ENCODE data around the gene PYROXD2. TPM values are rescaled to one million over a fixed set of nuclear protein-coding genes. Genes with fewer than 3 reads are reported as not detected.

Gene PYROXD2
- total and polyA plus RNA-seq, 2 of the 13 experiments (the other 11 are each of a cell fraction or from before 2014, with no cell fraction given), result 2.0 to 6.2 TPM

DNA sequence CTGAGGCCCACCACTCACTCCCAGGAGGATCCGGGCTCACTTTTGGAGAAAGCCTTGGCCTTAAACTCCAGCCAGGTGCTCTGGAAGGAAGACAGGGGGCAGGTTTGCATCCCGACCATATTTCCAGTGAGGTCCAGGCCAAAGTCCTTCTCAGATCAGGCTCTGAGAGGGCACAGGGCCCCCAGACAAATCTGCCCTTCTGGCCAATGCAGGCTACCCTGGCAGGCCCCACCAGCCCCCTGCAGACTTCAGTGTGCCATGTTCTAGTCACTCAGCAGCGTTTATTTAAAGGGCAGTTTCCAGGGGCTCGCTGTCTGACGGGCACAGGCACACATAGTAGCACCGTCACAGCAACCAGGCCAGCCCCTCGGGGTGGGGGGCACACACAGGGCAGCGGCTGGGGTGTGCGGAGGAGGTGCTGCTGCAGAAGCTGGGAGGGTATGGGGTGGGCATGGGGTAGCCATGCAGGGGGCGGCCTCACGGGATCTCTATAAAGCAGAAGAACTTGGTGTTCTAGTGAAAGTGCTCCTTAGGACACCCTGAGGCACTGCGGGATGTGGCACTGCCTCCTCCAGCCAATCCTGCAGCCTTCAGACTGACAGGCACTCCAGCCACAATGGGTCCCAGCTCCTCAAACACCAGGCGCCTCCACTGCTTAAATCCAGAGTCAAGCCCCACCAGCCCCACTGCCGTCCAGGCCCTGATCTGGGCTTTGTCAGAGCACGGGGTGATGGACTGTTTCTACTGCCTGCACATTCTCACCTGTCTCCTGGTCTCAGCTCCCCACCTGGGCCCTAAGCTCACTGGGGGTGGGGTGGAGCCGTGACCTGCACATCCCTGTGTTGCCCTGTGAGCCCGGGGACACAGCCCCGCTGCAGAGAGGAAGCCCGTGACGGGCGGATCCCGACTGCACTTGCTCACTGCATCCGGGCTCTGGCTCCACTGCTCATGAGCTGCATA lies 9.6 kb upstream of the PYROXD2 start:
- TF ChIP-seq HNRNPL (IDR thresholded peaks at IDR 0.05; ENCODE audit: low read depth, low read length) (peak; percentile 82), HNF4A (CRISPR knock-in tag; IDR thresholded peaks at IDR 0.05) (peak; percentile 45; the same call in 1 of the 2 replicates), HNF4G (IDR thresholded peaks at IDR 0.05; ENCODE audit: borderline replicate concordance, low read depth, low read length) (peak; percentile 34; the same call in 1 of the 2 replicates), HNF4G (CRISPR knock-in tag; IDR thresholded peaks at IDR 0.05; ENCODE audit: borderline replicate concordance, low read depth) (no peak)
- TF ChIP-seq, protein P1, sequence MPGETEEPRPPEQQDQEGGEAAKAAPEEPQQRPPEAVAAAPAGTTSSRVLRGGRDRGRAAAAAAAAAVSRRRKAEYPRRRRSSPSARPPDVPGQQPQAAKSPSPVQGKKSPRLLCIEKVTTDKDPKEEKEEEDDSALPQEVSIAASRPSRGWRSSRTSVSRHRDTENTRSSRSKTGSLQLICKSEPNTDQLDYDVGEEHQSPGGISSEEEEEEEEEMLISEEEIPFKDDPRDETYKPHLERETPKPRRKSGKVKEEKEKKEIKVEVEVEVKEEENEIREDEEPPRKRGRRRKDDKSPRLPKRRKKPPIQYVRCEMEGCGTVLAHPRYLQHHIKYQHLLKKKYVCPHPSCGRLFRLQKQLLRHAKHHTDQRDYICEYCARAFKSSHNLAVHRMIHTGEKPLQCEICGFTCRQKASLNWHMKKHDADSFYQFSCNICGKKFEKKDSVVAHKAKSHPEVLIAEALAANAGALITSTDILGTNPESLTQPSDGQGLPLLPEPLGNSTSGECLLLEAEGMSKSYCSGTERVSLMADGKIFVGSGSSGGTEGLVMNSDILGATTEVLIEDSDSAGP (CRISPR knock-in tag; IDR thresholded peaks at IDR 0.05; ENCODE audit: borderline replicate concordance), result 0 out of 2 replicates have a peak, but pooled peaks have one; percentile 10
- TF ChIP-seq, protein P2, sequence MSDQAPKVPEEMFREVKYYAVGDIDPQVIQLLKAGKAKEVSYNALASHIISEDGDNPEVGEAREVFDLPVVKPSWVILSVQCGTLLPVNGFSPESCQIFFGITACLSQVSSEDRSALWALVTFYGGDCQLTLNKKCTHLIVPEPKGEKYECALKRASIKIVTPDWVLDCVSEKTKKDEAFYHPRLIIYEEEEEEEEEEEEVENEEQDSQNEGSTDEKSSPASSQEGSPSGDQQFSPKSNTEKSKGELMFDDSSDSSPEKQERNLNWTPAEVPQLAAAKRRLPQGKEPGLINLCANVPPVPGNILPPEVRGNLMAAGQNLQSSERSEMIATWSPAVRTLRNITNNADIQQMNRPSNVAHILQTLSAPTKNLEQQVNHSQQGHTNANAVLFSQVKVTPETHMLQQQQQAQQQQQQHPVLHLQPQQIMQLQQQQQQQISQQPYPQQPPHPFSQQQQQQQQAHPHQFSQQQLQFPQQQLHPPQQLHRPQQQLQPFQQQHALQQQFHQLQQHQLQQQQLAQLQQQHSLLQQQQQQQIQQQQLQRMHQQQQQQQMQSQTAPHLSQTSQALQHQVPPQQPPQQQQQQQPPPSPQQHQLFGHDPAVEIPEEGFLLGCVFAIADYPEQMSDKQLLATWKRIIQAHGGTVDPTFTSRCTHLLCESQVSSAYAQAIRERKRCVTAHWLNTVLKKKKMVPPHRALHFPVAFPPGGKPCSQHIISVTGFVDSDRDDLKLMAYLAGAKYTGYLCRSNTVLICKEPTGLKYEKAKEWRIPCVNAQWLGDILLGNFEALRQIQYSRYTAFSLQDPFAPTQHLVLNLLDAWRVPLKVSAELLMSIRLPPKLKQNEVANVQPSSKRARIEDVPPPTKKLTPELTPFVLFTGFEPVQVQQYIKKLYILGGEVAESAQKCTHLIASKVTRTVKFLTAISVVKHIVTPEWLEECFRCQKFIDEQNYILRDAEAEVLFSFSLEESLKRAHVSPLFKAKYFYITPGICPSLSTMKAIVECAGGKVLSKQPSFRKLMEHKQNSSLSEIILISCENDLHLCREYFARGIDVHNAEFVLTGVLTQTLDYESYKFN (CRISPR knock-in tag; conservative IDR thresholded peaks at IDR 0.05), result peak; percentile 52
- TF ChIP-seq, protein P3, sequence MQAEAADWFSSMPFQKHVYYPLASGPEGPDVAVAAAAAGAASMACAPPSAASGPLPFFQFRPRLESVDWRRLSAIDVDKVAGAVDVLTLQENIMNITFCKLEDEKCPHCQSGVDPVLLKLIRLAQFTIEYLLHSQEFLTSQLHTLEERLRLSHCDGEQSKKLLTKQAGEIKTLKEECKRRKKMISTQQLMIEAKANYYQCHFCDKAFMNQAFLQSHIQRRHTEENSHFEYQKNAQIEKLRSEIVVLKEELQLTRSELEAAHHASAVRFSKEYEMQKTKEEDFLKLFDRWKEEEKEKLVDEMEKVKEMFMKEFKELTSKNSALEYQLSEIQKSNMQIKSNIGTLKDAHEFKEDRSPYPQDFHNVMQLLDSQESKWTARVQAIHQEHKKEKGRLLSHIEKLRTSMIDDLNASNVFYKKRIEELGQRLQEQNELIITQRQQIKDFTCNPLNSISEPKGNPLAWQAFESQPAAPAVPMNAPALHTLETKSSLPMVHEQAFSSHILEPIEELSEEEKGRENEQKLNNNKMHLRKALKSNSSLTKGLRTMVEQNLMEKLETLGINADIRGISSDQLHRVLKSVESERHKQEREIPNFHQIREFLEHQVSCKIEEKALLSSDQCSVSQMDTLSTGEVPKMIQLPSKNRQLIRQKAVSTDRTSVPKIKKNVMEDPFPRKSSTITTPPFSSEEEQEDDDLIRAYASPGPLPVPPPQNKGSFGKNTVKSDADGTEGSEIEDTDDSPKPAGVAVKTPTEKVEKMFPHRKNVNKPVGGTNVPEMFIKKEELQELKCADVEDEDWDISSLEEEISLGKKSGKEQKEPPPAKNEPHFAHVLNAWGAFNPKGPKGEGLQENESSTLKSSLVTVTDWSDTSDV (CRISPR knock-in tag; IDR thresholded peaks at IDR 0.05), result no peak
- peaks cover 6 to 13% of the 10 kb centered on the region in 2 experiments; a peak in 4 of 5 replicates for H3K36me3 ChIP-seq (replicated peaks in 1 of 2; ENCODE audit: control insufficient read depth in 1 of 2, insufficient read depth in 2 of 2, low read length in 2 of 2)
- 93% methylated on average over 6 of the region's 23 CpGs for WGBS (ENCODE audit: low lambda C conversion rate)
- no peak overlapping the region for H2AFZ ChIP-seq (ENCODE audit: low read length)
- H3K79me2 ChIP-seq (ENCODE audit: insufficient read depth, low read length), result no peaks in the 10 kb centered on the region
- no peak overlapping the region for H3K4me3 ChIP-seq (replicated peaks in 1 of 3; ENCODE audit: insufficient read depth in 1 of 3, low read depth in 2 of 3, low read length in 3 of 3)
- ChIA-PET POLR2A (interaction anchor here (3.7 kb wide), 1 partner anchor 10 kb away, joined by 29 read pairs; the partner anchor contains the start of gene PYROXD2), CTCF (ENCODE audit: low intra/inter-chr PET ratio, low total read pairs) (no interaction called here)
- H3K4me1 ChIP-seq (ENCODE audit: insufficient read depth, low read length), result peaks cover 10% of the 10 kb centered on the region
- H3K27me3 ChIP-seq (ENCODE audit: control insufficient read depth in 1 of 2, insufficient read depth in 2 of 2, low read length in 2 of 2), result no peaks in the 10 kb centered on the region
- intact Hi-C loops (cut with micrococcal nuclease; ENCODE audit: unreplicated experiment) (no loop called here), in situ Hi-C loops (cut with HindIII; ENCODE audit: extremely low pct_ligation_motif_present, low pct_unique_long_range_greater_than_20kb) (no loop called here)
- BruUV-seq (replicated peaks), result no TSS peak
- peak; percentile 46 for ATAC-seq
- no peak for FAIRE-seq
- peak; percentile 13 for DNase-seq (ENCODE audit: low spot score)
- 0 out of 2 replicates have a peak, but pooled peaks cover 2% of the 10 kb centered on the region for H4K20me1 ChIP-seq (ENCODE audit: insufficient read depth, low read length)
- H3K9me3 ChIP-seq (ENCODE audit: low read length), result no peaks in the 10 kb centered on the region
- H3K27ac ChIP-seq (ENCODE audit: extremely low read length, insufficient read depth, low read length), result no peak overlapping the region
- peak overlapping the region; percentile 9; the same call in 1 of the 2 replicates for H3K4me2 ChIP-seq (ENCODE audit: low read depth, low read length)
- no peak overlapping the region for H3K9ac ChIP-seq (ENCODE audit: insufficient read depth, low read depth, low read length)
